Activated T-cell treated with anti-CD3 and anti-CD28 coated beads for 1 hour (primary cell): ENCODE measurements around the gene RASA4.
"Not testable (repeated sequence)": the region's sequence is repeated elsewhere in the genome, so short reads cannot be mapped to it uniquely, and the experiment has no call there.

Experiments used
- DNase-seq: peaks from one replicate; pipeline ENCODE4 v3.0.0-alpha.2; 2020; ENCODE audit warnings: low read depth

The RASA4 gene

GRCh38 chr7:102543596-102543995 lies 73.0 kb downstream of the RASA4 start, which contains the start of gene UPK3BL2:
UPK3BL2 (minus strand) TSS chr7:102543696; CDS start chr7:102543636, 60 bp downstream.
- not testable (repeated sequence) for DNase-seq

- DNase-seq, result not testable (repeated sequence)
Measured at GRCh38 chr7:102542771-102543170, 73.8 kb downstream of the RASA4 start.

- not testable (repeated sequence) for DNase-seq
Measured at GRCh38 chr7:102542083-102542482, 74.5 kb downstream of the RASA4 start.

GRCh38 chr7:102540604-102541003 lies 76.0 kb downstream of the RASA4 start:
- not testable (repeated sequence) for DNase-seq

DNA sequence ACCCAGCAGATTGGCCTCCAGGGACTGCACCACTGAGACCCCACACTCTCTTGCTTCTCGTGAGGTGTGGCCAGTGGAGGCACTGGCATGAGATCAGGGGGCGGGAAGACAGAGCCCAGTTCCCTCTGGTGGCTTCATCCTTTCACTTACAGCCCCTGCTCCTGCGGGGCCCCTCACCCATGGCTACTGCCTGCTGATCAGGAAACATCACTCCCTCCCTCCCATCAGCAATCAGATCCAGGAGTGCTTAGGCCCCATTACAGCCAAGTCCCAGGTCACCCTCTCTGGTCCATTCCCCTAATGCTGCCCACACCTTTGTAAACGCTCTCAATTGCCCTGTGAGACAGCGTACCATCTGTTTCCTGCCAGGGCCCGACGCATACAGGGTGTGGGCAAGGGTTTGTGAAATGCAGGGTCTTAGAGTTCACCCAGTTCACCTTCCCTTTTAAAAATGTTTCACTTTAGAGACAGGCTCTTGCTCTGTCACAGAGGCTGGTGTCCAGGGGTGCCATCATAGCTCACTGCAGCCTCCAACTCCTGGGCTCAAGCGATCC lies 81.4 kb downstream of the RASA4 start:
- not testable (repeated sequence) for DNase-seq

GRCh38 chr7:102532127-102532526 lies 84.4 kb downstream of the RASA4 start:
- DNase-seq, result not testable (repeated sequence)

DNA sequence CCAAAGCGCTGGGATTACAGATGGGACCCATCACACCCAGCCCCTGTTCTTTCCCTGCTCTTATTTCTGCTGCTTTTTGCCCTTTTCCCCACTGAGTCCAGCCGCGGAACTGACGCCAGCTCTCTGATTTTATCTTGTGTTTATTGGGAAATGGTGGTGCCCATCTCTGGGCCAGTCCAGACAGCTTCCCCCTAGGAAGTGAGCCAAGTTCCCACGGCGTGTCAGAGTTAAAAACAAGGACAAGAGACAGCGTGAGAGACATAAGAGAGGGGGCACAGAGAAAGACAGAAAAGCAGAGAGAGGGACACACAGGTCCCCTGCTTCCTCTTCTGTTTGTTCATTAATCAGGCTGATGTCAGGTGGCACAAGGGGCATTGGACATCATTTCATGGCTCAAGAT lies 85.0 kb downstream of the RASA4 start:
- not testable (repeated sequence) for DNase-seq

DNA sequence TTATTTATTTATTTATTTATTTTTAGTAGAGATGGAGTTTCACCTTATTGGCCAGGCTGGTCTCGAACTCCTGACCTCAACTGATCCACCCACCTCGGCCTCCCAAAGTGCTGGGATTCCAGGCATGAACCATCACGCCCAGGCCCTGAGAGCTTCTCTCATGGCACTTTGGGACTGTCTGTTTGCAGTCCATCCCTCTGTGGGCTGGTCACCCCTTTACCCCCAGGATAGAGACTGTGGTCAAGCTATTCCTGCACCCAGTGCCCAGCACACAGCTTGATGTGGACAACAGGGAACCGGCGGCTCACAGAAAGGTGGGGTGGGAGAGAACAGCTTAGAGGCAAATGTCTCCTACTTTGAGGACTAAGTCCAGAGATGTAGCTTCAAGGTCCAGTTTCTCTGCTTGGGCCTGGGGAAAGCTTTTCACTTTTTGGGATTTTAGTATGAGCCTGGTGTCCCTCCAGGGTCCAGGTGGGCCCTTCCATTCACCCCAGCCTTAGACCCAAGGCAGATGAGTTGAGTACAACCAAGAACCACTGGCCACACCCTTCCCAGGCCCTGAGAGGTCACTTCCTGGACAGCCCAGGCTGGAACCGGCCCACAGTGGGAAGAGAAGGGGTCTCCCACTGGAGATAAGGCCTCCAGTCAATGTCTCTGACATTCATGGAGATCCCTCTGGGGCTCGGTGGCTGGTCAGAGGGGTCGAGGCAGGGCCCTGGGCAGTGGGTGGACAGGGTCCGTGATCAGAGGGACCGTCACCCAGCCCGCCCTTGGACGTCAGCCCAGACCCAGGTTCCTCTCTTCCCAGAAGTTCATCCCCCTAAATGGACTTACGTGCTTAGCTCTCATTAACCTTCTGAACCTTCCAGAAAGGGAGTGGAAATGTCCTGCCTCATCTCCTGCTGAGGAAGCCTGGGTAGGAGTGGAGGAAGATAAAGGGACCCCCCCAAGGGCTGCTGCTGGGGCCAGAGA lies 88.4 kb downstream of the RASA4 start:
- DNase-seq, result not testable (repeated sequence)

DNA sequence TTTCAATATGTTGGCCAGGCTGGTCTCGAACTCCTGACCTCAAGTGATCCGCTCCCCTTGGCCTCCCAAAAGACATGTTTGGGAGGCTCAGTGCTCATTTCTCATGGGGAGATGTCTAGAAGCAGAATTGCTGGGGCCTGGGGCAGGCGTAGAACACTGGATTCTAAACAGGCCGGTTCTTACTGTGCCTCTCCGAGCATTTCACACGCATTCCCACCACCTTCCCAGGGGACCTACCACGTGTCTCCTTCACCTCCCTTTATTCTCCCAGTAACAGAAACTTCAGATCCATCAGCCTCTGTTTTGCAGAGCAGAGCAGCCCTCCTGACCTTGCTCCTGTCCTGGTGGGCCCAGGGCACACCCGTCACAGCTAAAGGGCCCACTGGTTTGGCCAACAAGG lies 89.4 kb downstream of the RASA4 start:
- DNase-seq, result not testable (repeated sequence)

DNA sequence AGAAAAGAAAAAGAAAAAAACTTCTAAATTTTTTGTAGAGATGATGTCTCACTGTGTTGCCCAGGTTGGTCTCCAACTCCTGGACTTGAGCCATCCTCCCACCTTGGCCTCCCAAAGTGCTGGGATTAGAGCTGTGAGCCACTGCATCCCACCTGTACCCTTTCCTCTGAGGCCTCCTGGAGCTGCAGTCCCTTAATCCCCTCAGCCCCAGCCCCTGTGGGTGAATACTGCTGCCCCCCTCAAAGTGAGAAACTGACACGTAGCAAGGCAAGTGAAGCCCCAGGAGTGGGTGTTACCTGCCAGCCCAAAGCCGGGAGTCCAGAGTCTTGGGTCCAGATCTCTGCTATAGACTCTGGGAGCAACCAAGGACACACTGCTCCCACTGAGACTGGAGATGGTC lies 91.8 kb downstream of the RASA4 start:
- not testable (repeated sequence) for DNase-seq
